ENCODE data around the gene RPRD1B. TPM values are rescaled to one million over a fixed set of nuclear protein-coding genes. Genes with fewer than 3 reads are reported as not detected.

The RPRD1B gene
- total RNA-seq, 1 experiment from 2014 or later = 43.6 TPM

- Histone ChIP-seq H3K4me2 (ENCODE audit: low read length) (no peak overlapping the region), H3F3A (ENCODE audit: low read length, unreplicated experiment) (peaks cover 19% of the 10 kb centered on the region), H3K36me3 (ENCODE audit: low read depth, low read length) (peaks cover 60% of the 10 kb centered on the region), H2AFZ (ENCODE audit: low read length) (no peak overlapping the region), H3K4me1 (ENCODE audit: insufficient read depth, low read length) (peaks cover 29% of the 10 kb centered on the region), H3K9ac (ENCODE audit: low read length) (no peak overlapping the region), H3K27ac (ENCODE audit: low read length) (no peak overlapping the region), H3K9me3 (ENCODE audit: low read length) (no peaks in the 10 kb centered on the region), H3K79me2 (ENCODE audit: low read length) (no peaks in the 10 kb centered on the region), H3K4me3 (ENCODE audit: low read length) (no peak overlapping the region), H4K20me1 (ENCODE audit: low read length) (no peaks in the 10 kb centered on the region), H3K27me3 (ENCODE audit: low read length) (no peaks in the 10 kb centered on the region), H3K9me2 (replicated peaks; ENCODE audit: low read length) (no peaks in the 10 kb centered on the region)
- no peak for DNase-seq
- no TSS peak for BruUV-seq (replicated peaks)
- ATAC-seq = no peak
- POLR2A ChIA-PET (ENCODE audit: unreplicated experiment) = no interaction called here
- intact Hi-C loops (cut with micrococcal nuclease) = no loop called here
- TF ChIP-seq, protein P1, sequence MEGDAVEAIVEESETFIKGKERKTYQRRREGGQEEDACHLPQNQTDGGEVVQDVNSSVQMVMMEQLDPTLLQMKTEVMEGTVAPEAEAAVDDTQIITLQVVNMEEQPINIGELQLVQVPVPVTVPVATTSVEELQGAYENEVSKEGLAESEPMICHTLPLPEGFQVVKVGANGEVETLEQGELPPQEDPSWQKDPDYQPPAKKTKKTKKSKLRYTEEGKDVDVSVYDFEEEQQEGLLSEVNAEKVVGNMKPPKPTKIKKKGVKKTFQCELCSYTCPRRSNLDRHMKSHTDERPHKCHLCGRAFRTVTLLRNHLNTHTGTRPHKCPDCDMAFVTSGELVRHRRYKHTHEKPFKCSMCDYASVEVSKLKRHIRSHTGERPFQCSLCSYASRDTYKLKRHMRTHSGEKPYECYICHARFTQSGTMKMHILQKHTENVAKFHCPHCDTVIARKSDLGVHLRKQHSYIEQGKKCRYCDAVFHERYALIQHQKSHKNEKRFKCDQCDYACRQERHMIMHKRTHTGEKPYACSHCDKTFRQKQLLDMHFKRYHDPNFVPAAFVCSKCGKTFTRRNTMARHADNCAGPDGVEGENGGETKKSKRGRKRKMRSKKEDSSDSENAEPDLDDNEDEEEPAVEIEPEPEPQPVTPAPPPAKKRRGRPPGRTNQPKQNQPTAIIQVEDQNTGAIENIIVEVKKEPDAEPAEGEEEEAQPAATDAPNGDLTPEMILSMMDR (conservative IDR thresholded peaks at IDR 0.05; ENCODE audit: low read depth, low read length) = no peak
- TF ChIP-seq EZH2phosphoT487 (IDR thresholded peaks at IDR 0.05; ENCODE audit: borderline replicate concordance, low read length) = no peak
- no peak for TF ChIP-seq EZH2 (IDR thresholded peaks at IDR 0.05; ENCODE audit: low read length, unreplicated experiment)
- CTCF ChIA-PET = no interaction called here
Measured at GRCh38 chr20:38141204-38141888, 107.8 kb downstream of the RPRD1B start.

Other genes with a start within 250 kb of the RPRD1B start
- gene VSTM2L, start 130.6 kb upstream of the RPRD1B start, total RNA-seq (2014; rRNA removed) = 45.8 and 56.4 TPM in 2 replicates
- gene TTI1, start 290 bp upstream of the RPRD1B start, total RNA-seq (2014; rRNA removed) = 21.8 and 23.2 TPM in 2 replicates
- gene TGM2, start 131.5 kb downstream of the RPRD1B start, total RNA-seq (2014; rRNA removed) = 583 and 773 TPM in 2 replicates
- 0.44 and 0.86 TPM in 2 replicates for gene KIAA1755, start 227.0 kb downstream of the RPRD1B start, total RNA-seq (2014; rRNA removed)